Neural cell (in vitro differentiated cells): ENCODE data around the gene CSRNP3. TPM values are rescaled to one million over a fixed set of nuclear protein-coding genes. Genes with fewer than 3 reads are reported as not detected.

Source experiments
- H2AFZ ChIP-seq: fragments of 200-600, 300-800 bp; sonication (generic), shearing (Covaris generic); 2 replicates; pipeline ENCODE4 v1.6.0; 2014; ENCODE audit warnings: low read depth, mild to moderate bottlenecking, antibody characterized with exemption, low read length, moderate library complexity
- H3F3A ChIP-seq: fragments of 200-600 bp; shearing (Covaris generic); 2 replicates; pipeline ENCODE4 v1.6.1; 2016; ENCODE audit warnings: mild to moderate bottlenecking, moderate library complexity, mixed read lengths, antibody characterized with exemption, low read length; ENCODE audit not compliant: insufficient read depth, poor library complexity, severe bottlenecking
- H3K27ac ChIP-seq: fragments of 200-600, 300-800 bp; sonication (generic), shearing (Covaris generic); 2 replicates; pipeline ENCODE4 v1.5.1; 2014; ENCODE audit warnings: mild to moderate bottlenecking, low read length, moderate library complexity
- H3K27me3 ChIP-seq: fragments of 300-800, 200-600 bp; sonication (generic), shearing (Covaris generic); 2 replicates; pipeline ENCODE4 v1.6.0; 2014; ENCODE audit warnings: mild to moderate bottlenecking, low read depth, low read length, moderate library complexity; ENCODE audit not compliant: insufficient read depth
- H3K36me3 ChIP-seq: fragments of 300-800, 200-600 bp; sonication (generic), shearing (Covaris generic); 2 replicates; pipeline ENCODE4 v1.5.1; 2014; ENCODE audit warnings: mild to moderate bottlenecking, antibody characterized with exemption, low read length, moderate library complexity; ENCODE audit not compliant: insufficient read depth
- H3K4me2 ChIP-seq: fragments of 300-800, 200-600 bp; sonication (generic), shearing (Covaris generic); 2 replicates; pipeline ENCODE4 v1.6.0; 2014; ENCODE audit warnings: mild to moderate bottlenecking, low read length
- H3K4me3 ChIP-seq: fragments of 300-800, 200-600 bp; sonication (generic), shearing (Covaris generic); 2 replicates; pipeline ENCODE4 v1.5.1; 2014; ENCODE audit warnings: mild to moderate bottlenecking, low read length, moderate library complexity
- H3K79me2 ChIP-seq: fragments of 200-600 bp; shearing (Covaris generic); replicated peaks from 2 replicates; pipeline ENCODE4 v1.6.0; 2014; ENCODE audit warnings: mild to moderate bottlenecking, low read length, moderate library complexity; ENCODE audit not compliant: insufficient read depth
- H3K9ac ChIP-seq: fragments of 300-800, 200-600 bp; sonication (generic), shearing (Covaris generic); 2 replicates; pipeline ENCODE4 v1.6.1; 2016; ENCODE audit warnings: mild to moderate bottlenecking, low read length, mixed read lengths
- H3K9me2 ChIP-seq: fragments of 200-600 bp; shearing (Covaris generic); 2 replicates; pipeline ENCODE4 v1.6.1; 2016; ENCODE audit warnings: mild to moderate bottlenecking, low read length, mixed read lengths; ENCODE audit not compliant: insufficient read depth
- H3K9me3 ChIP-seq: fragments of 200-600, 300-800 bp; sonication (generic), shearing (Covaris generic); 2 replicates; pipeline ENCODE4 v1.6.1; 2016; ENCODE audit warnings: mild to moderate bottlenecking, mixed run types, low read length, moderate library complexity, mixed read lengths
- H4K20me1 ChIP-seq: fragments of 200-600 bp; shearing (Covaris generic); 2 replicates; pipeline ENCODE4 v1.6.1; 2016; ENCODE audit warnings: mild to moderate bottlenecking, mixed run types; ENCODE audit not compliant: insufficient read depth
- EP300 ChIP-seq: fragments of 450-650 bp; conservative IDR thresholded peaks from 2 replicates; pipeline ENCODE4 v1.6.1; 2014; ENCODE audit warnings: antibody characterized with exemption, mild to moderate bottlenecking, moderate library complexity; ENCODE audit not compliant: poor library complexity, severe bottlenecking
- EZH2 ChIP-seq: fragments of 200-600, 300-800 bp; shearing (Covaris generic), sonication (generic); IDR thresholded peaks from 2 replicates; pipeline ENCODE4 v1.6.1; 2014; ENCODE audit warnings: antibody characterized with exemption, low read length, borderline replicate concordance, mild to moderate bottlenecking; ENCODE audit not compliant: insufficient read depth, poor library complexity, severe bottlenecking
- MXI1 ChIP-seq: fragments of 450-650 bp; conservative IDR thresholded peaks from 2 replicates; pipeline ENCODE4 v1.6.1; 2014; ENCODE audit warnings: antibody characterized with exemption, mild to moderate bottlenecking; ENCODE audit not compliant: poor library complexity, severe bottlenecking
- POLR2AphosphoS5 ChIP-seq: IDR thresholded peaks from 2 replicates; pipeline ENCODE4 v1.6.1; 2012
- RAD21 ChIP-seq: fragments of 450-650 bp; conservative IDR thresholded peaks from 2 replicates; pipeline ENCODE4 v1.6.1; 2014; ENCODE audit warnings: antibody characterized with exemption, mild to moderate bottlenecking, moderate library complexity
- SMC3 ChIP-seq: fragments of 450-650 bp; conservative IDR thresholded peaks from 2 replicates; pipeline ENCODE4 v1.6.1; 2014; ENCODE audit warnings: antibody characterized with exemption, mild to moderate bottlenecking, moderate library complexity; ENCODE audit not compliant: poor library complexity
- TAF1 ChIP-seq: IDR thresholded peaks from 2 replicates; pipeline ENCODE4 v1.6.1; 2012; ENCODE audit warnings: low read depth
- polyA plus RNA-seq: library from polyadenylated mRNA; depleted of rRNA; stranded (reverse); fragments of >200 nt; gene quantifications from 2 replicates; pipeline ENCODE4 v1.2.3, GENCODE V29; 2014
- TF ChIP-seq, protein P1 (sequence below): fragments of 450-650 bp; IDR thresholded peaks from 2 replicates; pipeline ENCODE4 v1.5.1; 2014; ENCODE audit warnings: antibody characterized with exemption, mild to moderate bottlenecking, moderate library complexity; ENCODE audit not compliant: poor library complexity, severe bottlenecking
- TF ChIP-seq, protein P2 (sequence below): IDR thresholded peaks from 2 replicates; pipeline ENCODE4 v1.6.1; 2012; ENCODE audit warnings: borderline replicate concordance

The CSRNP3 gene
- polyA plus RNA-seq, 1 donor from 2014 or later: 66.6 TPM

DNA sequence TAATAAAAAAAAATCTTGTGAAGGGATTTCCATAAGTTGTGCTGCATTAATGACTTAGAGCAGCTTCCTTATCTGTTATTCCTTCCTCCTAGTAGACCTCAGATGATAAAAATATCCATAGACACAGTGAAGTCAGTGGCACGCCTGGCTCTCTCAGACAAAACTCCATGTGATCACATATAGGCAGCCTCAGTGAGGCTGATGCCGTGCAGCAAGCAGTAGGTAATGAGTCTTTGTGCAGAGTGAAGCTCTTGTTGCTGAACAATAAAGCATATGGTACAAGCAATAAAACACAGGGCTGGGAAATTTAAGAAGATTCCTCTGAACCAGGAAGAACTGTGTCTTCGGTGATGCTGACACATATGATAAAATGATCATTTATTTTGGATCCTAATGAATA lies 102.7 kb downstream of the CSRNP3 start:
- H3K27me3 ChIP-seq: no peaks in the 10 kb centered on the region
- peak overlapping the region; percentile 79 for H3K9ac ChIP-seq
- H4K20me1 ChIP-seq: no peaks in the 10 kb centered on the region
- no peak for TF ChIP-seq EP300
- TF ChIP-seq TAF1: peak; percentile 99
- TF ChIP-seq, protein P1, sequence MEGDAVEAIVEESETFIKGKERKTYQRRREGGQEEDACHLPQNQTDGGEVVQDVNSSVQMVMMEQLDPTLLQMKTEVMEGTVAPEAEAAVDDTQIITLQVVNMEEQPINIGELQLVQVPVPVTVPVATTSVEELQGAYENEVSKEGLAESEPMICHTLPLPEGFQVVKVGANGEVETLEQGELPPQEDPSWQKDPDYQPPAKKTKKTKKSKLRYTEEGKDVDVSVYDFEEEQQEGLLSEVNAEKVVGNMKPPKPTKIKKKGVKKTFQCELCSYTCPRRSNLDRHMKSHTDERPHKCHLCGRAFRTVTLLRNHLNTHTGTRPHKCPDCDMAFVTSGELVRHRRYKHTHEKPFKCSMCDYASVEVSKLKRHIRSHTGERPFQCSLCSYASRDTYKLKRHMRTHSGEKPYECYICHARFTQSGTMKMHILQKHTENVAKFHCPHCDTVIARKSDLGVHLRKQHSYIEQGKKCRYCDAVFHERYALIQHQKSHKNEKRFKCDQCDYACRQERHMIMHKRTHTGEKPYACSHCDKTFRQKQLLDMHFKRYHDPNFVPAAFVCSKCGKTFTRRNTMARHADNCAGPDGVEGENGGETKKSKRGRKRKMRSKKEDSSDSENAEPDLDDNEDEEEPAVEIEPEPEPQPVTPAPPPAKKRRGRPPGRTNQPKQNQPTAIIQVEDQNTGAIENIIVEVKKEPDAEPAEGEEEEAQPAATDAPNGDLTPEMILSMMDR: no peak
- peak; percentile 100 for TF ChIP-seq POLR2AphosphoS5
- TF ChIP-seq SMC3: peak; percentile 51
- TF ChIP-seq, protein P2, sequence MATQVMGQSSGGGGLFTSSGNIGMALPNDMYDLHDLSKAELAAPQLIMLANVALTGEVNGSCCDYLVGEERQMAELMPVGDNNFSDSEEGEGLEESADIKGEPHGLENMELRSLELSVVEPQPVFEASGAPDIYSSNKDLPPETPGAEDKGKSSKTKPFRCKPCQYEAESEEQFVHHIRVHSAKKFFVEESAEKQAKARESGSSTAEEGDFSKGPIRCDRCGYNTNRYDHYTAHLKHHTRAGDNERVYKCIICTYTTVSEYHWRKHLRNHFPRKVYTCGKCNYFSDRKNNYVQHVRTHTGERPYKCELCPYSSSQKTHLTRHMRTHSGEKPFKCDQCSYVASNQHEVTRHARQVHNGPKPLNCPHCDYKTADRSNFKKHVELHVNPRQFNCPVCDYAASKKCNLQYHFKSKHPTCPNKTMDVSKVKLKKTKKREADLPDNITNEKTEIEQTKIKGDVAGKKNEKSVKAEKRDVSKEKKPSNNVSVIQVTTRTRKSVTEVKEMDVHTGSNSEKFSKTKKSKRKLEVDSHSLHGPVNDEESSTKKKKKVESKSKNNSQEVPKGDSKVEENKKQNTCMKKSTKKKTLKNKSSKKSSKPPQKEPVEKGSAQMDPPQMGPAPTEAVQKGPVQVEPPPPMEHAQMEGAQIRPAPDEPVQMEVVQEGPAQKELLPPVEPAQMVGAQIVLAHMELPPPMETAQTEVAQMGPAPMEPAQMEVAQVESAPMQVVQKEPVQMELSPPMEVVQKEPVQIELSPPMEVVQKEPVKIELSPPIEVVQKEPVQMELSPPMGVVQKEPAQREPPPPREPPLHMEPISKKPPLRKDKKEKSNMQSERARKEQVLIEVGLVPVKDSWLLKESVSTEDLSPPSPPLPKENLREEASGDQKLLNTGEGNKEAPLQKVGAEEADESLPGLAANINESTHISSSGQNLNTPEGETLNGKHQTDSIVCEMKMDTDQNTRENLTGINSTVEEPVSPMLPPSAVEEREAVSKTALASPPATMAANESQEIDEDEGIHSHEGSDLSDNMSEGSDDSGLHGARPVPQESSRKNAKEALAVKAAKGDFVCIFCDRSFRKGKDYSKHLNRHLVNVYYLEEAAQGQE: peak; percentile 99
- TF ChIP-seq RAD21: peak; percentile 54
- no peak for TF ChIP-seq EZH2
- peak; percentile 82 for TF ChIP-seq MXI1
- H3K4me2 ChIP-seq: peak overlapping the region; percentile 89
- H3K36me3 ChIP-seq: no peaks in the 10 kb centered on the region
- no peak overlapping the region for H2AFZ ChIP-seq
- H3K9me2 ChIP-seq: no peaks in the 10 kb centered on the region
- no peaks in the 10 kb centered on the region for H3K9me3 ChIP-seq
- H3F3A ChIP-seq: peaks cover 6% of the 10 kb centered on the region
- H3K27ac ChIP-seq: peak overlapping the region; percentile 93
- H3K4me3 ChIP-seq: peak overlapping the region; percentile 71
- H3K79me2 ChIP-seq: peaks cover 79% of the 10 kb centered on the region

DNA sequence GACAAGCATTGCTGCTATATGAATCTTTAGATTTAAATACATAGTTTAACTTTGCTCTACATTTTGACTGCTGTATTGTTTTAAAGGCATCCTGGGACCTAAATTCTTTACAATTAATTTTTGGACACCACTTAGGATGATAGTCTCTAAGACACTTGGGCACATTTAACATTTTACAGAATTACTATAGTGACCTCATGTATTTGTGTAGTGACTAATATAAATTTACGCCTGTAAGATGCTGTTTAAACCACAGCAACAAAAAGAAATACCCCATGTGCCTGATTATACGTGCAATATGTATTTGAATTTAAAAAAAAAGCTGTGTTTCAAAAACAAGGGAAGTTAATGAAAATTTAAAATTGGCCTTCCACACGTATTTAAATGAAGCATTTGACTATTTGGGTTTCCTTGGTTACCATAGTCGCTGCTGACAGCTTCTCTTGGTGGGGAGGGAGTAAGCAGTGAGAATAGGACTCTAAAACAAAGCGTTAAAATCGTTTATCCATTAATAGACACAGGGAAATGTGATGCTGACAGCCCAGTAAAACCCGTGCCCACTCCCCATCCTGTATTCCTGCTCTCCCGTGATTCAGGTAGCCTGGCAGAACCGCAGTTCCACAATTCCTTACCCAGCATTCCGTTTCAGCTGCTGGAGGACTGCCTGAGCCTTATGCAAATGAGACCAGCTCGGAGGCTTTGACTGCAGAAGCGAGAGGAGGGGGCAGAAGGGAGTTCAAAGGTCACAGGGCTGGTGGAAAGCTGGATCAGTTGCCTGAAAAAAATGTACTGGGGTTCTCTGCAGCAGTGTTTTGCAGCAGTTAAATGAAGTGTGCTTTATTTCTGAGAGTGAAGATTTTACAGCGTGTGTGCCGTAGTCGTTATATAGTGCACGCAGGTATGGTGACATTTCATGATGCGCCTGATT lies 104.3 kb downstream of the CSRNP3 start:
- Histone ChIP-seq H3K27me3 (no peaks in the 10 kb centered on the region), H3K4me3 (peak overlapping the region; percentile 71), H3K27ac (peak overlapping the region; percentile 93), H3K9me3 (no peaks in the 10 kb centered on the region), H3K4me2 (peak overlapping the region; percentile 76), H3K9ac (peak overlapping the region; percentile 79), H3F3A (peaks cover 9% of the 10 kb centered on the region), H3K36me3 (no peaks in the 10 kb centered on the region), H3K79me2 (peaks cover 91% of the 10 kb centered on the region), H4K20me1 (no peaks in the 10 kb centered on the region), H3K9me2 (no peaks in the 10 kb centered on the region), H2AFZ (no peak overlapping the region)
- TF ChIP-seq MXI1 (peak; percentile 57), EP300 (peak; percentile 68), TAF1 (peak; percentile 93), POLR2AphosphoS5 (peak; percentile 95), SMC3 (peak; percentile 59), EZH2 (no peak), RAD21 (peak; percentile 53)
- TF ChIP-seq, protein P2: peak; percentile 98
- TF ChIP-seq, protein P1: no peak
